HepG2 (cell line): Measurements from ENCODE around the gene CCT7. TPM values are rescaled to one million over a fixed set of nuclear protein-coding genes. Genes with fewer than 3 reads are reported as not detected.

Experiments used
- AHR ChIP-seq: IDR thresholded peaks from 2 replicates; pipeline ENCODE4 v1.6.1; 2018; ENCODE audit warnings: missing genetic modification reagents, missing compliant biosample characterization
- ARHGAP35 ChIP-seq: sonication (generic); formaldehyde crosslinking; IDR thresholded peaks from 2 replicates; pipeline ENCODE4 v1.9.0; 2022; ENCODE audit warnings: mild to moderate bottlenecking, inconsistent platforms, moderate library complexity, missing genetic modification reagents, borderline replicate concordance
- E2F1 ChIP-seq: sonication (generic); formaldehyde crosslinking; IDR thresholded peaks from 2 replicates; pipeline ENCODE4 v1.5.0; 2020; ENCODE audit warnings: missing genetic modification reagents
- GLMP ChIP-seq: sonication (generic); formaldehyde crosslinking; IDR thresholded peaks from 2 replicates; pipeline ENCODE4 v1.9.0; 2021; ENCODE audit warnings: missing genetic modification reagents, mild to moderate bottlenecking, borderline replicate concordance
- GTF2F1 ChIP-seq: fragments of 150-350 bp; IDR thresholded peaks from 2 replicates; pipeline ENCODE4 v1.6.1; 2014; ENCODE audit warnings: low read length
- HOXA9 ChIP-seq: sonication (generic); formaldehyde crosslinking; IDR thresholded peaks from 2 replicates; pipeline ENCODE4 v1.8.1; 2022; ENCODE audit warnings: missing genetic modification reagents, mild to moderate bottlenecking, moderate library complexity, borderline replicate concordance
- MAX ChIP-seq: IDR thresholded peaks from 2 replicates; pipeline ENCODE4 v1.6.1; 2012; ENCODE audit warnings: inconsistent platforms
- MEIS2 ChIP-seq: sonication (generic); formaldehyde crosslinking; IDR thresholded peaks from 2 replicates; pipeline ENCODE4 v1.9.0; 2021; ENCODE audit warnings: mild to moderate bottlenecking, missing genetic modification reagents
- MXD4 ChIP-seq: IDR thresholded peaks from 2 replicates; pipeline ENCODE4 v1.6.1; 2016; ENCODE audit warnings: mild to moderate bottlenecking, missing biosample characterization, missing genetic modification reagents
- NCOA1 ChIP-seq: sonication (generic); formaldehyde crosslinking; IDR thresholded peaks from 2 replicates; pipeline ENCODE4 v1.9.0; 2021; ENCODE audit warnings: missing genetic modification reagents
- NR2F6 ChIP-seq, 2 experiments: IDR thresholded peaks; 2 replicates each; pipeline ENCODE4 v1.6.1; 2016; ENCODE audit warnings: antibody characterized with exemption in 1 of 2, mild to moderate bottlenecking in 1 of 2
- PAX8 ChIP-seq: sonication (generic); formaldehyde crosslinking; IDR thresholded peaks from 2 replicates; pipeline ENCODE4 v1.8.0; 2022; ENCODE audit warnings: mild to moderate bottlenecking, missing genetic modification reagents, borderline replicate concordance
- PCBP1 ChIP-seq: fragments of 200-400 bp; formaldehyde crosslinking; IDR thresholded peaks from 2 replicates; pipeline ENCODE4 v1.6.1; 2017; ENCODE audit warnings: mild to moderate bottlenecking, low read depth, low read length, borderline replicate concordance
- SP2 ChIP-seq: sonication (generic); formaldehyde crosslinking; IDR thresholded peaks from 2 replicates; pipeline ENCODE4 v1.5.1; 2020; ENCODE audit warnings: mild to moderate bottlenecking, missing genetic modification reagents
- SP4 ChIP-seq: sonication (generic); formaldehyde crosslinking; IDR thresholded peaks from 2 replicates; pipeline ENCODE4 v1.8.1; 2023; ENCODE audit warnings: mild to moderate bottlenecking, missing genetic modification reagents
- THAP11 ChIP-seq: IDR thresholded peaks from 2 replicates; pipeline ENCODE4 v1.6.1; 2016; ENCODE audit warnings: missing biosample characterization, missing genetic modification reagents
- YEATS4 ChIP-seq: sonication (generic); formaldehyde crosslinking; IDR thresholded peaks from 2 replicates; pipeline ENCODE4 v1.4.0; 2020; ENCODE audit warnings: missing genetic modification reagents, borderline replicate concordance
- ZC3H13 ChIP-seq: sonication (generic); formaldehyde crosslinking; IDR thresholded peaks from 2 replicates; pipeline ENCODE4 v1.8.1; 2023; ENCODE audit warnings: mild to moderate bottlenecking, missing genetic modification reagents, moderate library complexity
- ZNF138 ChIP-seq: sonication (generic); formaldehyde crosslinking; IDR thresholded peaks from 2 replicates; pipeline ENCODE4 v1.5.0; 2020; ENCODE audit warnings: mild to moderate bottlenecking, low read depth, missing genetic modification reagents
- ZNF333 ChIP-seq: sonication (generic); formaldehyde crosslinking; IDR thresholded peaks from 2 replicates; pipeline ENCODE4 v1.4.0; 2020; ENCODE audit warnings: mild to moderate bottlenecking, missing genetic modification reagents, borderline replicate concordance
- ZNF557 ChIP-seq: sonication (generic); formaldehyde crosslinking; IDR thresholded peaks from 2 replicates; pipeline ENCODE4 v1.4.0; 2020; ENCODE audit warnings: missing genetic modification reagents
- ZNF749 ChIP-seq: sonication (generic); formaldehyde crosslinking; IDR thresholded peaks from 2 replicates; pipeline ENCODE4 v1.8.0; 2022; ENCODE audit warnings: mild to moderate bottlenecking, missing genetic modification reagents, moderate library complexity, borderline replicate concordance
- polyA plus RNA-seq, 8 experiments: library from polyadenylated mRNA; depleted of rRNA in 3 of 8; stranded (reverse) in 7 of 8; unstranded in 1 of 8; fragments of >200 nt; fragmentation: Illumina TruSeq in 4 of 8; extraction: Trizol in 4 of 8; gene quantifications; 2 replicates each; pipeline versions ENCODE4 v1.2.1 to v1.2.3, GENCODE V29; 2011 to 2016; ENCODE audit warnings: low read depth in 4 of 8, missing spikeins in 1 of 8, mixed read lengths in 1 of 8; ENCODE audit not compliant: insufficient read depth in 1 of 8
- total RNA-seq, 5 experiments: library from RNA; depleted of rRNA; stranded (reverse); fragments of >200 nt; fragmentation: Illumina TruSeq; extraction: Trizol; gene quantifications; 2 replicates each; pipeline ENCODE4 v1.2.3, GENCODE V29; 2016; ENCODE audit warnings: low read depth in 1 of 5
- TF ChIP-seq, protein P1 (sequence below): sonication (generic); formaldehyde crosslinking; IDR thresholded peaks from 2 replicates; pipeline ENCODE4 v1.4.0; 2020; ENCODE audit warnings: mild to moderate bottlenecking, missing genetic modification reagents
- TF ChIP-seq, protein P2 (sequence below): sonication (generic); formaldehyde crosslinking; IDR thresholded peaks from 2 replicates; pipeline ENCODE4 v1.8.1; 2023; ENCODE audit warnings: mild to moderate bottlenecking, missing genetic modification reagents, borderline replicate concordance

The CCT7 gene
- total and polyA plus RNA-seq, 2 of the 13 experiments (the other 11 are each of a cell fraction or from before 2014, with no cell fraction given), result 347 to 517 TPM

GRCh38 chr2:73214120-73215035, 19.7 kb upstream of the CCT7 start, which contains the start of gene SMYD5 (continued):
- peak; percentile 99 for TF ChIP-seq MAX
- TF ChIP-seq SP2, result peak; percentile 53; the same call in 1 of the 2 replicates
- TF ChIP-seq GLMP (CRISPR knock-in tag), result no peak
- peak; percentile 26; the same call in 1 of the 2 replicates for TF ChIP-seq ZNF557 (CRISPR knock-in tag)
- TF ChIP-seq AHR (CRISPR knock-in tag), result peak; percentile 86
- TF ChIP-seq PCBP1, result peak; percentile 89
- TF ChIP-seq NR2F6 (IDR thresholded peaks at IDR 0.05), result peak; percentile 80
- peak; percentile 90 for TF ChIP-seq NR2F6 (CRISPR knock-in tag; IDR thresholded peaks at IDR 0.05)
- 0 out of 2 replicates have a peak, but pooled peaks have one; percentile 50 for TF ChIP-seq ZNF749 (CRISPR knock-in tag)
- peak; percentile 81 for TF ChIP-seq THAP11 (CRISPR knock-in tag)
- TF ChIP-seq GTF2F1, result 0 out of 2 replicates have a peak, but pooled peaks have one; percentile 37
- peak; percentile 61 for TF ChIP-seq ARHGAP35 (CRISPR knock-in tag)
- peak; percentile 73 for TF ChIP-seq MEIS2 (CRISPR knock-in tag)
- TF ChIP-seq HOXA9 (CRISPR knock-in tag), result no peak
- no peak; the same call in 1 of the 2 replicates for TF ChIP-seq E2F1 (CRISPR knock-in tag)
- peak; percentile 57; the same call in 1 of the 2 replicates for TF ChIP-seq ZC3H13 (CRISPR knock-in tag)
- peak; percentile 92 for TF ChIP-seq YEATS4
- peak; percentile 95 for TF ChIP-seq NCOA1 (CRISPR knock-in tag)
- TF ChIP-seq, protein P1, sequence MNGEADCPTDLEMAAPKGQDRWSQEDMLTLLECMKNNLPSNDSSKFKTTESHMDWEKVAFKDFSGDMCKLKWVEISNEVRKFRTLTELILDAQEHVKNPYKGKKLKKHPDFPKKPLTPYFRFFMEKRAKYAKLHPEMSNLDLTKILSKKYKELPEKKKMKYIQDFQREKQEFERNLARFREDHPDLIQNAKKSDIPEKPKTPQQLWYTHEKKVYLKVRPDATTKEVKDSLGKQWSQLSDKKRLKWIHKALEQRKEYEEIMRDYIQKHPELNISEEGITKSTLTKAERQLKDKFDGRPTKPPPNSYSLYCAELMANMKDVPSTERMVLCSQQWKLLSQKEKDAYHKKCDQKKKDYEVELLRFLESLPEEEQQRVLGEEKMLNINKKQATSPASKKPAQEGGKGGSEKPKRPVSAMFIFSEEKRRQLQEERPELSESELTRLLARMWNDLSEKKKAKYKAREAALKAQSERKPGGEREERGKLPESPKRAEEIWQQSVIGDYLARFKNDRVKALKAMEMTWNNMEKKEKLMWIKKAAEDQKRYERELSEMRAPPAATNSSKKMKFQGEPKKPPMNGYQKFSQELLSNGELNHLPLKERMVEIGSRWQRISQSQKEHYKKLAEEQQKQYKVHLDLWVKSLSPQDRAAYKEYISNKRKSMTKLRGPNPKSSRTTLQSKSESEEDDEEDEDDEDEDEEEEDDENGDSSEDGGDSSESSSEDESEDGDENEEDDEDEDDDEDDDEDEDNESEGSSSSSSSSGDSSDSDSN (CRISPR knock-in tag), result peak; percentile 75; the same call in 1 of the 2 replicates
- TF ChIP-seq SP4 (CRISPR knock-in tag), result peak; percentile 94
- TF ChIP-seq, protein P2, sequence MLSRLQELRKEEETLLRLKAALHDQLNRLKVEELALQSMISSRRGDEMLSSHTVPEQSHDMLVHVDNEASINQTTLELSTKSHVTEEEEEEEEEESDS (CRISPR knock-in tag), result no peak; the same call in 1 of the 2 replicates
- TF ChIP-seq PAX8 (CRISPR knock-in tag), result peak; percentile 79; the same call in 1 of the 2 replicates
- peak; percentile 99 for TF ChIP-seq ZNF333
- 0 out of 2 replicates have a peak, but pooled peaks have one; percentile 40 for TF ChIP-seq ZNF138 (CRISPR knock-in tag)
- peak; percentile 100 for TF ChIP-seq MXD4 (CRISPR knock-in tag)
